SKM-1 treated with dmso at 0.1 percent for 144 hours (cell line): ENCODE data around the gene ERC2.
A peak's percentile ranks its signal among the peaks of the same experiment; 100 is the strongest.
"Not testable (repeated sequence)": the region's sequence is repeated elsewhere in the genome, so short reads cannot be mapped to it uniquely, and the experiment has no call there.

ENCODE experiments used
- DNase-seq: peaks from one replicate; lab custom pipeline; 2025; ENCODE audit not compliant: unreplicated experiment; lab: John Stamatoyannopoulos, UW

Gene ERC2

GRCh38 chr3:55858302-55858701 lies 610.0 kb downstream of the ERC2 start:
- DNase-seq: no peak

- DNase-seq: no peak
Observed at GRCh38 chr3:55857633-55858032, 610.6 kb downstream of the ERC2 start.

GRCh38 chr3:55855311-55855710 lies 613.0 kb downstream of the ERC2 start:
- no peak for DNase-seq

- DNase-seq: no peak
Observed at GRCh38 chr3:55854494-55854893, 613.8 kb downstream of the ERC2 start.

- no peak for DNase-seq
Observed at GRCh38 chr3:55852326-55852725, 615.9 kb downstream of the ERC2 start.

- DNase-seq: no peak
Observed at GRCh38 chr3:55842204-55842603, 626.1 kb downstream of the ERC2 start.

GRCh38 chr3:55831876-55832275 lies 636.4 kb downstream of the ERC2 start:
- DNase-seq: not testable (repeated sequence)

- DNase-seq: no peak
Observed at GRCh38 chr3:55828712-55829111, 639.6 kb downstream of the ERC2 start.

- no peak for DNase-seq
Observed at GRCh38 chr3:55827786-55828185, 640.5 kb downstream of the ERC2 start.

- no peak for DNase-seq
Observed at GRCh38 chr3:55826731-55827496, 641.4 kb downstream of the ERC2 start.

- DNase-seq: no peak
Observed at GRCh38 chr3:55826097-55826496, 642.2 kb downstream of the ERC2 start.

GRCh38 chr3:55824406-55824805 lies 643.9 kb downstream of the ERC2 start:
- DNase-seq: no peak

- DNase-seq: no peak
Observed at GRCh38 chr3:55823829-55824228, 644.4 kb downstream of the ERC2 start.

GRCh38 chr3:55823001-55823400 lies 645.3 kb downstream of the ERC2 start:
- no peak for DNase-seq

GRCh38 chr3:55819005-55819404 lies 649.3 kb downstream of the ERC2 start:
- DNase-seq: no peak

- no peak for DNase-seq
Observed at GRCh38 chr3:55818485-55818884, 649.8 kb downstream of the ERC2 start.

- no peak for DNase-seq
Observed at GRCh38 chr3:55816794-55817576, 651.3 kb downstream of the ERC2 start.

GRCh38 chr3:55815262-55815661 lies 653.0 kb downstream of the ERC2 start:
- no peak for DNase-seq

- DNase-seq: no peak
Observed at GRCh38 chr3:55813268-55814097, 654.8 kb downstream of the ERC2 start.

- DNase-seq: no peak
Observed at GRCh38 chr3:55812394-55813013, 655.8 kb downstream of the ERC2 start.

GRCh38 chr3:55807210-55807609 lies 661.1 kb downstream of the ERC2 start:
- peak; percentile 37 for DNase-seq
